SK-N-SH (cell line): ENCODE measurements around the gene EIF3K. TPM values are rescaled to one million over a fixed set of nuclear protein-coding genes. Genes with fewer than 3 reads are reported as not detected.
A peak's percentile ranks its signal among the peaks of the same experiment; 100 is the strongest.

Experiments used
- CTCF ChIA-PET: fragments of 300-600, 350-600 bp; formaldehyde crosslinking; extraction: SDS; loops from one replicate; lab custom pipeline; 2021; lab: Yijun Ruan, JAX
- POLR2A ChIA-PET: fragments of 350-600 bp; sonication (Branson Sonifier 250); formaldehyde crosslinking; extraction: SDS; loops from one replicate; lab custom pipeline; 2020; ENCODE audit warnings: antibody characterized with exemption, inconsistent platforms; lab: Yijun Ruan, JAX
- DNase-seq: peaks from one replicate; pipeline ENCODE4 v3.0.0; 2012
- H2AFZ ChIP-seq: fragments of 200-600 bp; sonication (generic); 2 replicates; pipeline ENCODE4 v1.8.1; 2016; ENCODE audit warnings: antibody characterized with exemption, mild to moderate bottlenecking, low read depth
- H3F3A ChIP-seq: fragments of 200-600 bp; sonication (generic); replicated peaks from 2 replicates; pipeline ENCODE3; 2016; ENCODE audit warnings: antibody characterized with exemption, mild to moderate bottlenecking; ENCODE audit not compliant: insufficient read depth
- H3K27ac ChIP-seq, 2 experiments: fragments of 200-500 bp in 1 of 2; fragments of 200-600 bp in 1 of 2; sonication (Bioruptor generic) in 1 of 2; sonication (generic), shearing (Covaris generic) in 1 of 2; 2 replicates each; pipeline versions ENCODE4 v1.5.1 to v1.6.1; 2014 to 2016; ENCODE audit warnings: low read depth in 2 of 2, inconsistent platforms in 1 of 2, low read length in 1 of 2, mild to moderate bottlenecking in 1 of 2, mixed read lengths in 1 of 2
- H3K27me3 ChIP-seq: fragments of 200-600 bp; sonication (generic), shearing (Covaris generic); 2 replicates; pipeline ENCODE4 v1.6.1; 2016; ENCODE audit warnings: mixed run types; ENCODE audit not compliant: insufficient read depth
- H3K36me3 ChIP-seq, 2 experiments: fragments of 200-500 bp in 1 of 2; fragments of 200-600 bp in 1 of 2; sonication (Bioruptor generic) in 1 of 2; sonication (generic) in 1 of 2; replicated peaks in 1 of 2; 2 replicates each; pipeline versions ENCODE3 to v1.5.1; 2014 to 2016; ENCODE audit warnings: low read length in 1 of 2, mild to moderate bottlenecking in 1 of 2; ENCODE audit not compliant: insufficient read depth in 2 of 2, control insufficient read depth in 1 of 2
- H3K4me1 ChIP-seq, 2 experiments: fragments of 200-500 bp in 1 of 2; fragments of 200-600 bp in 1 of 2; sonication (Bioruptor generic) in 1 of 2; sonication (generic), shearing (Covaris generic) in 1 of 2; 2 replicates each; pipeline versions ENCODE4 v1.5.1 to v1.6.1; 2014 to 2016; ENCODE audit warnings: low read depth in 1 of 2, low read length in 1 of 2, mixed run types in 1 of 2; ENCODE audit not compliant: insufficient read depth in 2 of 2, control insufficient read depth in 1 of 2
- H3K4me2 ChIP-seq: fragments of 200-600 bp; sonication (generic), shearing (Covaris generic); 2 replicates; pipeline ENCODE4 v1.6.1; 2017; ENCODE audit warnings: mixed run types
- H3K4me3 ChIP-seq, 2 experiments: fragments of 200-500 bp in 1 of 2; fragments of 200-600 bp in 1 of 2; sonication (Bioruptor generic) in 1 of 2; sonication (generic), shearing (Covaris generic) in 1 of 2; 2 replicates each; pipeline versions ENCODE4 v1.5.1 to v1.8.1; 2014 to 2016; ENCODE audit warnings: low read depth in 2 of 2, inconsistent platforms in 1 of 2, low read length in 1 of 2, mild to moderate bottlenecking in 1 of 2, mixed read lengths in 1 of 2, moderate library complexity in 1 of 2
- H3K79me2 ChIP-seq: fragments of 200-600 bp; sonication (generic); 2 replicates; pipeline ENCODE4 v1.8.1; 2017; ENCODE audit warnings: mild to moderate bottlenecking; ENCODE audit not compliant: insufficient read depth
- H3K9ac ChIP-seq: fragments of 200-600 bp; sonication (generic); 2 replicates; pipeline ENCODE4 v1.6.1; 2017; ENCODE audit warnings: mixed run types
- H3K9me2 ChIP-seq: fragments of 200-600 bp; sonication (generic); 2 replicates; pipeline ENCODE4 v1.6.1; 2017; ENCODE audit warnings: mixed run types
- H3K9me3 ChIP-seq: fragments of 200-600 bp; sonication (generic); 2 replicates; pipeline ENCODE4 v1.6.1; 2017; ENCODE audit warnings: mixed run types, mild to moderate bottlenecking, moderate library complexity
- H4K20me1 ChIP-seq: fragments of 200-600 bp; sonication (generic); 2 replicates; pipeline ENCODE4 v1.6.1; 2017; ENCODE audit warnings: mild to moderate bottlenecking, mixed run types; ENCODE audit not compliant: insufficient read depth
- CHD2 ChIP-seq: fragments of 150-350 bp; IDR thresholded peaks from 2 replicates; pipeline ENCODE4 v1.6.1; 2018; ENCODE audit warnings: low read length; ENCODE audit not compliant: partially characterized antibody
- CTCF ChIP-seq: fragments of 200-600 bp; sonication (generic); IDR thresholded peaks from 2 replicates; pipeline ENCODE4 v1.6.1; 2017; ENCODE audit warnings: antibody characterized with exemption, mild to moderate bottlenecking, moderate library complexity
- EP300 ChIP-seq, 2 experiments: IDR thresholded peaks; 2 replicates each; pipeline versions ENCODE4 v1.4.0 to v1.6.1; 2012; ENCODE audit warnings: borderline replicate concordance in 1 of 2, low read depth in 1 of 2, low read length in 1 of 2
- FOSL2 ChIP-seq: IDR thresholded peaks from 2 replicates; pipeline ENCODE4 v1.4.0; 2012; ENCODE audit warnings: low read depth, mild to moderate bottlenecking, moderate library complexity, borderline replicate concordance
- FOXM1 ChIP-seq: IDR thresholded peaks from 2 replicates; pipeline ENCODE4 v1.4.0; 2012; ENCODE audit warnings: low read depth, mild to moderate bottlenecking
- GATA2 ChIP-seq: sonication (generic); formaldehyde crosslinking; IDR thresholded peaks from 2 replicates; pipeline ENCODE4 v1.5.0; 2020; ENCODE audit warnings: mild to moderate bottlenecking, missing genetic modification reagents
- JUND ChIP-seq: IDR thresholded peaks from 2 replicates; pipeline ENCODE4 v1.4.0; 2012
- MAX ChIP-seq: IDR thresholded peaks from 2 replicates; pipeline ENCODE4 v1.4.0; 2012; ENCODE audit warnings: low read depth
- MEF2A ChIP-seq: IDR thresholded peaks from 2 replicates; pipeline ENCODE4 v1.4.0; 2012; ENCODE audit warnings: low read depth, borderline replicate concordance
- NFIC ChIP-seq: IDR thresholded peaks from 2 replicates; pipeline ENCODE4 v1.4.0; 2012; ENCODE audit warnings: borderline replicate concordance
- NRF1 ChIP-seq: IDR thresholded peaks from 2 replicates; pipeline ENCODE4 v1.6.1; 2012; ENCODE audit warnings: low read depth, mild to moderate bottlenecking, low read length
- RAD21 ChIP-seq: IDR thresholded peaks from 2 replicates; pipeline ENCODE4 v1.6.1; 2012; ENCODE audit warnings: mild to moderate bottlenecking, low read length
- RXRA ChIP-seq: IDR thresholded peaks from 2 replicates; pipeline ENCODE4 v1.4.0; 2012; ENCODE audit warnings: low read depth, mild to moderate bottlenecking, borderline replicate concordance
- TAF1 ChIP-seq: IDR thresholded peaks from 2 replicates; pipeline ENCODE4 v1.6.1; 2012; ENCODE audit warnings: low read depth, mild to moderate bottlenecking, low read length, moderate library complexity, borderline replicate concordance
- TCF12 ChIP-seq: IDR thresholded peaks from 2 replicates; pipeline ENCODE4 v1.4.0; 2012
- USF1 ChIP-seq: IDR thresholded peaks from 2 replicates; pipeline ENCODE4 v1.4.0; 2012; ENCODE audit warnings: low read depth, borderline replicate concordance
- USF2 ChIP-seq: fragments of 150-350 bp; IDR thresholded peaks from 2 replicates; pipeline ENCODE4 v1.6.1; 2017; ENCODE audit warnings: antibody characterized with exemption, low read length, low read depth, borderline replicate concordance
- YY1 ChIP-seq: IDR thresholded peaks from 2 replicates; pipeline ENCODE4 v1.4.0; 2012; ENCODE audit warnings: low read depth, mild to moderate bottlenecking
- ZBTB33 ChIP-seq: IDR thresholded peaks from 2 replicates; pipeline ENCODE4 v1.4.0; 2012; ENCODE audit warnings: low read depth, borderline replicate concordance
- WGBS: methylation state at CpG from one replicate; pipeline ENCODE4 v1.1.6; 2017; ENCODE audit warnings: low lambda C conversion rate; 5-methylcytosine and 5-hydroxymethylcytosine counted together
- polyA plus RNA-seq, 3 experiments: library from polyadenylated mRNA; depleted of rRNA; stranded (reverse); fragments of >200 nt; gene quantifications; 2 replicates each; pipeline ENCODE4 v1.2.3, GENCODE V29; 2012

EIF3K gene
- polyA plus RNA-seq, 1 of the 3 experiments (the other 2 are of a cell fraction) = 484 TPM

- Histone ChIP-seq H4K20me1 (peaks cover 27% of the 10 kb centered on the region), H3K36me3 (peaks cover 3 to 6% of the 10 kb centered on the region in 2 experiments), H3F3A (peaks cover 48% of the 10 kb centered on the region), H3K79me2 (peaks cover 95% of the 10 kb centered on the region), H3K9me3 (no peaks in the 10 kb centered on the region), H3K4me2 (no peak overlapping the region), H3K4me3 (no peak overlapping the region), H3K27ac (peak overlapping the region in 1 of 2 experiments; percentile 99; a peak in 1 of 4 replicates), H2AFZ (no peak overlapping the region), H3K4me1 (peaks cover 47 to 71% of the 10 kb centered on the region in 2 experiments), H3K27me3 (no peaks in the 10 kb centered on the region), H3K9ac (no peak overlapping the region), H3K9me2 (no peaks in the 10 kb centered on the region)
- CTCF ChIA-PET = interaction anchor here (1.0 to 1.5 kb wide), 2 partner anchors 28 to 267 kb away, joined by 3 read pairs; no protein-coding TSS in a partner anchor
- no peak for TF ChIP-seq TAF1
- TF ChIP-seq NRF1 = no peak
- no peak for TF ChIP-seq USF2
- no peak for TF ChIP-seq MAX
- TF ChIP-seq JUND = no peak
- no peak for TF ChIP-seq FOSL2
- TF ChIP-seq MEF2A = no peak
- no peak for TF ChIP-seq RAD21
- TF ChIP-seq CTCF = no peak
- no peak for TF ChIP-seq CHD2
- no peak for TF ChIP-seq ZBTB33
- TF ChIP-seq RXRA = no peak
- TF ChIP-seq EP300 (IDR thresholded peaks at IDR 0.05; ENCODE audit: borderline replicate concordance in 1 of 2, low read depth in 1 of 2, low read length in 1 of 2) = no peak
- no peak for TF ChIP-seq USF1
- no peak for TF ChIP-seq TCF12
- no peak for TF ChIP-seq FOXM1
- TF ChIP-seq GATA2 (CRISPR knock-in tag) = no peak
- no peak for TF ChIP-seq YY1
- TF ChIP-seq NFIC = no peak
- WGBS = 89% methylated on average over 7 of the region's 7 CpGs
- POLR2A ChIA-PET = no interaction called here
- no peak for DNase-seq
Measured at GRCh38 chr19:38662537-38663155, 43.7 kb downstream of the EIF3K start.
